HepG2 (cell line): ENCODE results near the gene HARBI1. TPM values are rescaled to one million over a fixed set of nuclear protein-coding genes. Genes with fewer than 3 reads are reported as not detected.

Experiments used
- ATF4 ChIP-seq, 2 experiments: fragments of 450-650 bp in 1 of 2; sonication (generic) in 1 of 2; formaldehyde crosslinking; IDR thresholded peaks; 2 replicates each; pipeline versions ENCODE4 v1.5.0 to v1.8.0; 2020 to 2022; ENCODE audit warnings: mild to moderate bottlenecking in 1 of 2, missing genetic modification reagents in 1 of 2
- ATF6 ChIP-seq: sonication (generic); formaldehyde crosslinking; conservative IDR thresholded peaks from 2 replicates; pipeline ENCODE4 v1.4.0; 2020; ENCODE audit warnings: missing genetic modification reagents
- EZH2 ChIP-seq: conservative IDR thresholded peaks from 2 replicates; pipeline ENCODE4 v1.6.1; 2012; ENCODE audit warnings: mild to moderate bottlenecking, low read depth, low read length, moderate library complexity
- HNRNPL ChIP-seq: fragments of 200-400 bp; formaldehyde crosslinking; IDR thresholded peaks from 2 replicates; pipeline ENCODE4 v1.6.1; 2017; ENCODE audit warnings: mild to moderate bottlenecking, low read depth, low read length
- IKZF5 ChIP-seq: IDR thresholded peaks from 2 replicates; pipeline ENCODE4 v1.6.1; 2018; ENCODE audit warnings: missing genetic modification reagents, mild to moderate bottlenecking, missing compliant biosample characterization
- IRX3 ChIP-seq: sonication (generic); formaldehyde crosslinking; IDR thresholded peaks from 2 replicates; pipeline ENCODE4 v1.8.1; 2023; ENCODE audit warnings: mild to moderate bottlenecking, low read depth, missing genetic modification reagents, borderline replicate concordance
- KLF6 ChIP-seq: IDR thresholded peaks from 2 replicates; pipeline ENCODE4 v1.8.0; 2016; ENCODE audit warnings: missing biosample characterization, missing genetic modification reagents
- MBNL3 ChIP-seq: fragments of 250-450 bp; sonication (Bioruptor Pico); conservative IDR thresholded peaks from 2 replicates; pipeline ENCODE4 v1.8.0; 2022; ENCODE audit warnings: mild to moderate bottlenecking, inconsistent platforms
- PAXIP1 ChIP-seq: sonication (generic); formaldehyde crosslinking; conservative IDR thresholded peaks from 2 replicates; pipeline ENCODE4 v1.4.0; 2020; ENCODE audit warnings: mild to moderate bottlenecking, missing genetic modification reagents, moderate library complexity
- PHF21A ChIP-seq: sonication (generic); formaldehyde crosslinking; IDR thresholded peaks from 2 replicates; pipeline ENCODE4 v1.5.0; 2020; ENCODE audit warnings: mild to moderate bottlenecking, missing genetic modification reagents
- RELA ChIP-seq: sonication (generic); formaldehyde crosslinking; IDR thresholded peaks from 2 replicates; pipeline ENCODE4 v1.4.0; 2020; ENCODE audit warnings: missing genetic modification reagents
- RNF219 ChIP-seq: sonication (generic); formaldehyde crosslinking; IDR thresholded peaks from 2 replicates; pipeline ENCODE4 v1.5.0; 2020; ENCODE audit warnings: mild to moderate bottlenecking, missing genetic modification reagents
- ZFYVE20 ChIP-seq: sonication (generic); formaldehyde crosslinking; IDR thresholded peaks from 2 replicates; pipeline ENCODE4 v1.8.0; 2023; ENCODE audit warnings: low read depth, mild to moderate bottlenecking, moderate library complexity, missing genetic modification reagents, borderline replicate concordance
- ZIK1 ChIP-seq: sonication (generic); formaldehyde crosslinking; IDR thresholded peaks from 2 replicates; pipeline ENCODE4 v1.5.0; 2020; ENCODE audit warnings: mild to moderate bottlenecking, low read depth, missing genetic modification reagents, borderline replicate concordance
- ZMAT5 ChIP-seq: sonication (generic); formaldehyde crosslinking; IDR thresholded peaks from 2 replicates; pipeline ENCODE4 v1.5.0; 2020; ENCODE audit warnings: mild to moderate bottlenecking, low read depth, missing genetic modification reagents, borderline replicate concordance
- ZNF124 ChIP-seq: sonication (generic); formaldehyde crosslinking; IDR thresholded peaks from 2 replicates; pipeline ENCODE4 v1.4.0; 2020; ENCODE audit warnings: missing genetic modification reagents
- ZNF235 ChIP-seq: sonication (generic); formaldehyde crosslinking; IDR thresholded peaks from 2 replicates; pipeline ENCODE4 v1.8.1; 2023; ENCODE audit warnings: mild to moderate bottlenecking, missing genetic modification reagents, borderline replicate concordance
- polyA plus RNA-seq, 8 experiments: library from polyadenylated mRNA; depleted of rRNA in 3 of 8; stranded (reverse) in 7 of 8; unstranded in 1 of 8; fragments of >200 nt; fragmentation: Illumina TruSeq in 4 of 8; extraction: Trizol in 4 of 8; gene quantifications; 2 replicates each; pipeline versions ENCODE4 v1.2.1 to v1.2.3, GENCODE V29; 2011 to 2016; ENCODE audit warnings: low read depth in 4 of 8, missing spikeins in 1 of 8, mixed read lengths in 1 of 8; ENCODE audit not compliant: insufficient read depth in 1 of 8
- total RNA-seq, 5 experiments: library from RNA; depleted of rRNA; stranded (reverse); fragments of >200 nt; fragmentation: Illumina TruSeq; extraction: Trizol; gene quantifications; 2 replicates each; pipeline ENCODE4 v1.2.3, GENCODE V29; 2016; ENCODE audit warnings: low read depth in 1 of 5

Gene HARBI1
- total and polyA plus RNA-seq, 2 of the 13 experiments (the other 11 are each of a cell fraction or from before 2014, with no cell fraction given): 2.5 to 4.8 TPM

- peak in 1 of 2 experiments; percentile 87; a peak in 2 of 4 replicates for TF ChIP-seq ATF4 (CRISPR knock-in tag; IDR thresholded peaks at IDR 0.05)
- TF ChIP-seq RNF219 (CRISPR knock-in tag): no peak
- TF ChIP-seq IRX3 (CRISPR knock-in tag): no peak
- TF ChIP-seq ZNF235 (CRISPR knock-in tag): no peak
- TF ChIP-seq MBNL3 (CRISPR knock-in tag): no peak
- TF ChIP-seq ATF6 (CRISPR knock-in tag): no peak
- no peak for TF ChIP-seq ZMAT5 (CRISPR knock-in tag)
- 0 out of 2 replicates have a peak, but pooled peaks have one; percentile 17 for TF ChIP-seq ZNF124 (CRISPR knock-in tag)
- TF ChIP-seq ZIK1 (CRISPR knock-in tag): no peak
- TF ChIP-seq IKZF5 (CRISPR knock-in tag): peak; percentile 57; the same call in 1 of the 2 replicates
- no peak for TF ChIP-seq ZFYVE20 (CRISPR knock-in tag)
- no peak for TF ChIP-seq EZH2
- peak; percentile 72 for TF ChIP-seq PHF21A (CRISPR knock-in tag)
- no peak for TF ChIP-seq KLF6
- TF ChIP-seq PAXIP1 (CRISPR knock-in tag): peak; percentile 94
- no peak for TF ChIP-seq HNRNPL
- TF ChIP-seq RELA (CRISPR knock-in tag): no peak
These were observed 62.5 kb downstream of the HARBI1 start (continued) for GRCh38 chr11:46554213-46555147.
